H1 (cell line): Measurements from ENCODE around the gene ADA. TPM values are rescaled to one million over a fixed set of nuclear protein-coding genes. Genes with fewer than 3 reads are reported as not detected.
A peak's percentile ranks its signal among the peaks of the same experiment; 100 is the strongest.

Experiments
- CTCF ChIA-PET: fragments of 300-600 bp; sonication (Branson Sonifier 250); formaldehyde crosslinking; loops from one replicate; lab custom pipeline; 2021; ENCODE audit not compliant: partially characterized antibody; lab: Charles Lee
- POLR2A ChIA-PET: fragments of 300-600 bp; sonication (Branson Sonifier 250); formaldehyde crosslinking; loops from one replicate; lab custom pipeline; 2021; ENCODE audit warnings: inconsistent platforms; ENCODE audit not compliant: partially characterized antibody; lab: Charles Lee
- DNase-seq, 2 experiments: peaks; one replicate each; pipeline versions ENCODE4 v3.0.0 to v3.0.0-alpha.2; 2010 to 2022; ENCODE audit warnings: low spot score in 2 of 2, low read depth in 1 of 2, mixed read lengths in 1 of 2
- FAIRE-seq: peaks from 2 replicates; lab custom pipeline; 2011; peaks lifted over from hg19 to GRCh38; lab: Jason Lieb, UNC
- H2AFZ ChIP-seq: 2 replicates; pipeline ENCODE4 v1.8.1; 2012; ENCODE audit warnings: low read length, inconsistent platforms
- H2AK5ac ChIP-seq: 2 replicates; pipeline ENCODE4 v1.6.1; 2013; ENCODE audit warnings: low read depth, low read length
- H2BK120ac ChIP-seq: replicated peaks from 2 replicates; pipeline ENCODE3; 2013; ENCODE audit warnings: low read depth, low read length, inconsistent platforms
- H2BK12ac ChIP-seq: 2 replicates; pipeline ENCODE4 v1.6.1; 2013; ENCODE audit warnings: low read depth, low read length
- H2BK15ac ChIP-seq: 2 replicates; pipeline ENCODE4 v1.6.1; 2013; ENCODE audit warnings: low read length
- H2BK20ac ChIP-seq: 2 replicates; pipeline ENCODE4 v1.6.1; 2013; ENCODE audit warnings: low read length
- H2BK5ac ChIP-seq: 2 replicates; pipeline ENCODE4 v1.6.1; 2013; ENCODE audit warnings: low read depth, low read length
- H3K14ac ChIP-seq: 2 replicates; pipeline ENCODE4 v1.6.1; 2013; ENCODE audit warnings: inconsistent platforms; ENCODE audit not compliant: insufficient read length
- H3K18ac ChIP-seq: 2 replicates; pipeline ENCODE4 v1.6.1; 2013; ENCODE audit warnings: low read length; ENCODE audit errors: extremely low read depth
- H3K23ac ChIP-seq: 2 replicates; pipeline ENCODE4 v1.6.1; 2013; ENCODE audit warnings: inconsistent platforms; ENCODE audit not compliant: insufficient read length
- H3K23me2 ChIP-seq: 2 replicates; pipeline ENCODE4 v1.6.1; 2013; ENCODE audit warnings: low read depth, low read length
- H3K27ac ChIP-seq: 2 replicates; pipeline ENCODE4 v1.6.1; 2011; ENCODE audit warnings: low read depth, low read length, inconsistent platforms
- H3K27me3 ChIP-seq, 4 experiments: replicated peaks in 1 of 4; 1 replicate in 1 of 4; 2 replicates in 3 of 4; pipeline versions ENCODE4 v1.6.1 to v1.8.1; 2011 to 2013; ENCODE audit warnings: low read length in 3 of 4, mild to moderate bottlenecking in 3 of 4, inconsistent platforms in 2 of 4, mixed read lengths in 2 of 4, moderate library complexity in 1 of 4; ENCODE audit not compliant: control insufficient read depth in 3 of 4, insufficient read depth in 3 of 4; ENCODE audit errors: extremely low read depth in 1 of 4
- H3K36me3 ChIP-seq, 4 experiments: 2 replicates each; pipeline versions ENCODE4 v1.6.1 to v1.8.1; 2011 to 2013; ENCODE audit warnings: mild to moderate bottlenecking in 4 of 4, low read length in 3 of 4, moderate library complexity in 2 of 4, control low read depth in 1 of 4, inconsistent platforms in 1 of 4; ENCODE audit not compliant: insufficient read depth in 4 of 4, control insufficient read depth in 2 of 4
- H3K4ac ChIP-seq: replicated peaks from 2 replicates; pipeline ENCODE3; 2013; ENCODE audit warnings: low read length, low read depth, mixed read lengths, inconsistent platforms; ENCODE audit not compliant: insufficient read length
- H3K4me1 ChIP-seq, 4 experiments: replicated peaks in 1 of 4; 1 replicate in 1 of 4; 2 replicates in 3 of 4; pipeline versions ENCODE4 v1.6.1 to v1.8.1; 2011 to 2013; ENCODE audit warnings: low read length in 3 of 4, inconsistent platforms in 2 of 4, mixed read lengths in 1 of 4; ENCODE audit not compliant: insufficient read depth in 4 of 4, control insufficient read depth in 3 of 4
- H3K4me2 ChIP-seq, 2 experiments: 2 replicates each; pipeline versions ENCODE4 v1.6.1 to v1.8.1; 2011 to 2013; ENCODE audit warnings: low read depth in 2 of 2, low read length in 2 of 2, control low read depth in 1 of 2, inconsistent platforms in 1 of 2, mild to moderate bottlenecking in 1 of 2; ENCODE audit not compliant: insufficient read depth in 1 of 2
- H3K4me3 ChIP-seq, 4 experiments: fragments of 200-600, 300-600 bp in 1 of 4; sonication (generic), shearing (Covaris generic), sonication (Bioruptor Twin) in 1 of 4; 2 replicates each; pipeline versions ENCODE4 v1.5.1 to v1.8.1; 2011 to 2016; ENCODE audit warnings: low read length in 4 of 4, low read depth in 3 of 4, control low read depth in 2 of 4, inconsistent platforms in 2 of 4, mild to moderate bottlenecking in 2 of 4, mixed read lengths in 1 of 4, moderate library complexity in 1 of 4; ENCODE audit not compliant: insufficient read depth in 2 of 4; ENCODE audit errors: extremely low read depth in 1 of 4
- H3K56ac ChIP-seq: replicated peaks from 2 replicates; pipeline ENCODE3; 2013; ENCODE audit warnings: low read depth, mild to moderate bottlenecking, mixed read lengths, low read length, inconsistent platforms; ENCODE audit not compliant: insufficient read length
- H3K79me1 ChIP-seq: 2 replicates; pipeline ENCODE4 v1.6.1; 2013; ENCODE audit warnings: low read depth, low read length, control low read depth
- H3K79me2 ChIP-seq, 2 experiments: 2 replicates each; pipeline versions ENCODE4 v1.6.1 to v1.8.1; 2012 to 2013; ENCODE audit warnings: low read length in 2 of 2, mild to moderate bottlenecking in 2 of 2, inconsistent platforms in 1 of 2; ENCODE audit not compliant: insufficient read depth in 2 of 2, control insufficient read depth in 1 of 2
- H3K9ac ChIP-seq, 4 experiments: replicated peaks in 1 of 4; 1 replicate in 1 of 4; 2 replicates in 3 of 4; pipeline versions ENCODE4 v1.6.1 to v1.8.1; 2011 to 2013; ENCODE audit warnings: low read depth in 3 of 4, low read length in 3 of 4, control low read depth in 2 of 4, mild to moderate bottlenecking in 2 of 4, moderate library complexity in 2 of 4, inconsistent platforms in 1 of 4; ENCODE audit errors: extremely low read depth in 1 of 4
- H3K9me3 ChIP-seq, 2 experiments: 2 replicates each; pipeline versions ENCODE4 v1.6.1 to v1.8.1; 2012 to 2013; ENCODE audit warnings: mild to moderate bottlenecking in 2 of 2, moderate library complexity in 2 of 2, control low read depth in 1 of 2, inconsistent platforms in 1 of 2, low read depth in 1 of 2, low read length in 1 of 2, mixed read lengths in 1 of 2; ENCODE audit not compliant: insufficient read depth in 2 of 2
- H4K20me1 ChIP-seq, 2 experiments: replicated peaks in 1 of 2; 2 replicates each; pipeline versions ENCODE3 to v1.8.1; 2011 to 2013; ENCODE audit warnings: inconsistent platforms in 2 of 2, low read length in 2 of 2, mild to moderate bottlenecking in 1 of 2; ENCODE audit not compliant: insufficient read depth in 2 of 2, control insufficient read depth in 1 of 2
- H4K5ac ChIP-seq: 2 replicates; pipeline ENCODE4 v1.6.1; 2013; ENCODE audit warnings: low read length, low read depth, mixed read lengths, inconsistent platforms; ENCODE audit not compliant: insufficient read length
- H4K8ac ChIP-seq: 2 replicates; pipeline ENCODE4 v1.8.0; 2013; ENCODE audit warnings: mild to moderate bottlenecking, moderate library complexity, low read length, inconsistent platforms; ENCODE audit not compliant: insufficient read depth; ENCODE audit errors: extremely low read depth
- H4K91ac ChIP-seq: replicated peaks from 2 replicates; pipeline ENCODE3; 2013; ENCODE audit warnings: low read length, mixed read lengths, inconsistent platforms; ENCODE audit not compliant: insufficient read length
- CBX5 ChIP-seq: fragments of 300-800, 300-1000 bp; sonication (generic); IDR thresholded peaks from 2 replicates; pipeline ENCODE4 v1.7.1; 2016; ENCODE audit warnings: antibody characterized with exemption, low read length, low read depth
- POLR2A ChIP-seq, 2 experiments: IDR thresholded peaks; 1 replicate in 1 of 2; 2 replicates in 1 of 2; pipeline ENCODE4 v1.6.1; 2011; ENCODE audit warnings: low read depth in 2 of 2, low read length in 2 of 2, mild to moderate bottlenecking in 2 of 2; ENCODE audit errors: control extremely low read depth in 1 of 2
- RAD21 ChIP-seq, 2 experiments: IDR thresholded peaks in 1 of 2; conservative IDR thresholded peaks in 1 of 2; 2 replicates each; pipeline ENCODE4 v1.6.1; 2011; ENCODE audit warnings: low read depth in 2 of 2, low read length in 2 of 2, improper control_type of control experiment in 1 of 2, inconsistent platforms in 1 of 2, mild to moderate bottlenecking in 1 of 2, moderate library complexity in 1 of 2
- RBBP5 ChIP-seq: IDR thresholded peaks from 2 replicates; pipeline ENCODE4 v1.7.1; 2012; ENCODE audit warnings: low read depth, mild to moderate bottlenecking, inconsistent platforms, low read length, moderate library complexity, borderline replicate concordance
- SIN3A ChIP-seq, 2 experiments: IDR thresholded peaks in 1 of 2; conservative IDR thresholded peaks in 1 of 2; 2 replicates each; pipeline ENCODE4 v1.6.1; 2011 to 2012; ENCODE audit warnings: low read length in 2 of 2, improper control_type of control experiment in 1 of 2, low read depth in 1 of 2, mild to moderate bottlenecking in 1 of 2
- TAF1 ChIP-seq: IDR thresholded peaks from 2 replicates; pipeline ENCODE4 v1.6.1; 2011; ENCODE audit warnings: mild to moderate bottlenecking, low read depth, low read length
- ZNF274 ChIP-seq: IDR thresholded peaks from 2 replicates; pipeline ENCODE4 v1.7.0; 2012; ENCODE audit warnings: low read length, borderline replicate concordance; ENCODE audit errors: extremely low read depth
- WGBS, 2 experiments: shearing (Covaris generic) in 1 of 2; methylation state at CpG; one replicate each; pipeline versions ENCODE4 v1.1.6 to v1.1.7; 2013 to 2015; ENCODE audit warnings: low lambda C conversion rate in 2 of 2, mixed read lengths in 2 of 2, inconsistent platforms in 1 of 2, low coverage in 1 of 2, missing lambda C conversion rate in 1 of 2; ENCODE audit not compliant: insufficient replicate concordance in 2 of 2, insufficient coverage in 1 of 2, insufficient read length in 1 of 2; ENCODE audit errors: extremely low coverage in 1 of 2, missing lambda C conversion rate in 1 of 2; 5-methylcytosine and 5-hydroxymethylcytosine counted together
- long read RNA-seq, 2 experiments: library from RNA in 1 of 2; library from capped mRNA in 1 of 2; stranded (forward); transcript quantifications; one replicate each; pipeline ENCODE4 v2.0.0, GENCODE V29; 2021; ENCODE audit warnings: inconsistent platforms in 1 of 2
- polyA minus RNA-seq, 3 experiments: library from RNA; depleted of rRNA, polyadenylated mRNA; stranded (reverse); fragments of >200 nt; gene quantifications; 1 replicate in 2 of 3; 2 replicates in 1 of 3; pipeline ENCODE4 v1.2.3, GENCODE V29; 2011
- polyA plus RNA-seq, 7 experiments: library from polyadenylated mRNA; depleted of rRNA in 3 of 7; stranded (reverse) in 5 of 7; unstranded in 2 of 7; fragments of >200 nt in 5 of 7; fragments of 200-250 nt in 2 of 7; gene quantifications; 1 replicate in 5 of 7; 2 replicates in 1 of 7; 4 replicates in 1 of 7; pipeline versions ENCODE4 v1.2.1 to v1.2.3, GENCODE V29; 2011 to 2013; ENCODE audit warnings: missing spikeins in 2 of 7, mixed read lengths in 2 of 7
- total RNA-seq: library from RNA; stranded (reverse); fragmentation: NEBNext Ultra II Directional; extraction: Animal tissue kit (Norgen Biotek cat#: 25700); gene quantifications from 2 replicates; pipeline ENCODE4 v1.2.1, GENCODE V29; 2021

ADA gene
- total RNA-seq (19.5 and 19.9 TPM in 2 replicates), polyA plus RNA-seq (2011; rRNA removed) (32.8 and 33.9 TPM in 2 replicates), polyA minus RNA-seq (2011; rRNA and poly(A)+ RNA removed) (18.1 and 23.1 TPM in 2 replicates)
- polyA plus RNA-seq (2011; cell fraction: cytosol; rRNA removed): 39.6 TPM
- polyA plus RNA-seq (2011; cell fraction: nucleus; rRNA removed): 34.6 TPM
- 17.2 to 32.7 TPM (median 27.5 TPM) in 4 replicates for polyA plus RNA-seq (2012, experiment 1 of 2)
- polyA plus RNA-seq (2012, experiment 2 of 2): 29.3 TPM
- 16.4 TPM for polyA plus RNA-seq (2013, experiment 1 of 2)
- polyA plus RNA-seq (2013, experiment 2 of 2): 15.0 TPM
- polyA minus RNA-seq (2011; cell fraction: cytosol; rRNA and poly(A)+ RNA removed): 12.4 TPM
- polyA minus RNA-seq (2011; cell fraction: nucleus; rRNA and poly(A)+ RNA removed): 11.7 TPM
- long read RNA-seq, experiment 1, transcript ADA-201 (12 exons, 1,539 nt): major isoform, 10 of 22 reads
- long read RNA-seq, experiment 1, partial matches to known transcripts: 7 of 22 reads
- long read RNA-seq, experiment 1, other reads (novel, unspliced or antisense): 4 of 22 reads
- long read RNA-seq, experiment 2, partial matches to known transcripts: 0 of 2 reads
- long read RNA-seq, experiment 2, other reads (novel, unspliced or antisense): 0 of 2 reads

DNA sequence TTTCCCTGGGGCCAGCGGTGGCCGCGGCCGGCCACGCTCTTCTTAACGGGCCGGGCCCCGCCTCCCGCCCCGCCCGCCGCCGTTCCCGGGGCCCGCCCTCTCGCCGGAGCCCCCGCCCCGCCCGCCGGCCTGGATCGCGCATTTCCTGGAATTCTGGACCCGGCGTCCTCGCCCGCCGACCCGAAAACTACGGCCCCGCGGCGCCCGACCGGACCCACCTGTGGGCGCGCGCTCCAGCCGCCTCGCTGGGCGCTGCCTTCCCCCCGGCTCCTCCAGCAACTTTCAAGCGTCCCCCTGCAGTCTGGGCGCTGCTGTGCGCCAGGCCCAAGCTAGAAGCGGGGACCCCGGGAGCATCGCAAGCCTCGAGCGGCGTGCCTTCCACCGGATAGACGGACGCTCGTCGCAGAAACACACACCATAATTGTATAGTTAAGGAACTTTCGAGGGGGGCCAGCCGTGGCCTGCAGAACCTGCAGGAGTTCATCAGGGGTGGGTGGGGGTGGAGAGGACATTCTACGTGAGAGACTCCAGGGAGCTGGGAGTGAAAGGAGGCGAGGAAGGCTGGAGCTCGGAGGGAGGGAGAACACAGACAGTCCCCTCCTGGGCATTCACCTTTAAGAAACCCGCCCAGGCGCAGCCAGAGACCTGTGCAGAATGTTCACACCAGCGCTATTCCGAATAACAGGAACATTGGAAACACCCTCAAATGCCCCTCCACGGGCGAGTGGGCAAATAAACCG, at the start of gene ADA:
Gene ADA (minus strand): TSS at position 16 of the 740 bp plus-strand sequence. CDS start 92 bp downstream, outside the sequence.
- peak within 1 kb of the TSS; percentile 64 for H4K8ac ChIP-seq
- H2BK15ac ChIP-seq: peak within 1 kb of the TSS; percentile 61; the same call in 1 of the 2 replicates
- H3K56ac ChIP-seq: no peak within 1 kb of the TSS
- H3K79me2 ChIP-seq: no peaks in the 10 kb centered on the region
- peaks cover 9 to 21% (median 15%) of the 10 kb centered on the region in 4 experiments for H3K4me1 ChIP-seq
- CTCF ChIA-PET: interaction anchor here (11.0 kb wide), 1 partner anchor 32 kb away, joined by 83 read pairs; no protein-coding TSS in a partner anchor
- DNase-seq (peak in 1 of 2 experiments; percentile 82), FAIRE-seq (no peak)
- H3K23me2 ChIP-seq: peaks cover 11% of the 10 kb centered on the region
- peak within 1 kb of the TSS; percentile 90 for H3K18ac ChIP-seq
- WGBS, 2 experiments: 2% methylated on average over 47 of the region's 68 CpGs; no CpG with 5 or more reads in 1 of the 2 experiments
- H3K36me3 ChIP-seq: no peaks in the 10 kb centered on the region
- H3K9me3 ChIP-seq: peaks cover 9 to 10% of the 10 kb centered on the region in 2 experiments; a peak in 3 of 4 replicates
- H4K20me1 ChIP-seq: no peaks in the 10 kb centered on the region
- no peak within 1 kb of the TSS for H3K27ac ChIP-seq
- H3K79me1 ChIP-seq: no peaks in the 10 kb centered on the region
- H3K9ac ChIP-seq: peak within 1 kb of the TSS in 1 of 4 experiments; percentile 37; a peak in 3 of 7 replicates
- H2BK20ac ChIP-seq: no peak within 1 kb of the TSS
- H2BK120ac ChIP-seq: no peak within 1 kb of the TSS
- no peak within 1 kb of the TSS for H4K5ac ChIP-seq
- peak within 1 kb of the TSS; percentile 16; the same call in 1 of the 2 replicates for H2BK5ac ChIP-seq
- H3K4ac ChIP-seq: peak within 1 kb of the TSS; percentile 80
- POLR2A ChIA-PET: interaction anchor here (0.5 to 2.3 kb wide), 5 partner anchors 10 to 38 kb away, joined by 3 to 10 read pairs (median 3); no protein-coding TSS in a partner anchor
- H3K4me2 ChIP-seq: peak within 1 kb of the TSS; percentile 84 to 90
- no peak within 1 kb of the TSS for H3K14ac ChIP-seq
- no peak within 1 kb of the TSS for H3K23ac ChIP-seq
- no peak within 1 kb of the TSS; the same call in 1 of the 2 replicates for H2AK5ac ChIP-seq
- H3K27me3 ChIP-seq: peaks cover 0 to 20% (median 13%) of the 10 kb centered on the region in 4 experiments; a peak in 6 of 7 replicates
- H2BK12ac ChIP-seq: 0 out of 2 replicates have a peak within 1 kb of the TSS, but pooled peaks have one; percentile 39
- peak within 1 kb of the TSS; percentile 52 to 93 (median 66) for H3K4me3 ChIP-seq
- H2AFZ ChIP-seq: peak within 1 kb of the TSS; percentile 75; the same call in 1 of the 2 replicates
- no peak within 1 kb of the TSS for H4K91ac ChIP-seq
- peak; percentile 18; the same call in 1 of the 2 replicates for TF ChIP-seq RBBP5
- TF ChIP-seq CBX5: no peak
- TF ChIP-seq RAD21 (IDR thresholded peaks at IDR 0.05 in 1 of 2, conservative IDR thresholded peaks at IDR 0.05 in 1 of 2; ENCODE audit: low read depth in 2 of 2, low read length in 2 of 2): no peak; a peak in 1 of 4 replicates
- TF ChIP-seq SIN3A (conservative IDR thresholded peaks at IDR 0.05 in 1 of 2, IDR thresholded peaks at IDR 0.05 in 1 of 2; ENCODE audit: low read depth in 1 of 2, low read length in 2 of 2): 0 out of 4 replicates have a peak, but pooled peaks of 1 of the 2 experiments have one; percentile 27
- TF ChIP-seq POLR2A (IDR thresholded peaks at IDR 0.05; ENCODE audit: control extremely low read depth in 1 of 2, low read depth in 2 of 2, low read length in 2 of 2): no peak
- 0 out of 2 replicates have a peak, but pooled peaks have one; percentile 11 for TF ChIP-seq TAF1
- TF ChIP-seq ZNF274: no peak
